NCI-H128 (cell line): ENCODE measurements around the gene MID1.

Experiments used
- DNase-seq: peaks from one replicate; lab custom pipeline; 2025; ENCODE audit not compliant: unreplicated experiment; lab: John Stamatoyannopoulos, UW

MID1 gene

DNA sequence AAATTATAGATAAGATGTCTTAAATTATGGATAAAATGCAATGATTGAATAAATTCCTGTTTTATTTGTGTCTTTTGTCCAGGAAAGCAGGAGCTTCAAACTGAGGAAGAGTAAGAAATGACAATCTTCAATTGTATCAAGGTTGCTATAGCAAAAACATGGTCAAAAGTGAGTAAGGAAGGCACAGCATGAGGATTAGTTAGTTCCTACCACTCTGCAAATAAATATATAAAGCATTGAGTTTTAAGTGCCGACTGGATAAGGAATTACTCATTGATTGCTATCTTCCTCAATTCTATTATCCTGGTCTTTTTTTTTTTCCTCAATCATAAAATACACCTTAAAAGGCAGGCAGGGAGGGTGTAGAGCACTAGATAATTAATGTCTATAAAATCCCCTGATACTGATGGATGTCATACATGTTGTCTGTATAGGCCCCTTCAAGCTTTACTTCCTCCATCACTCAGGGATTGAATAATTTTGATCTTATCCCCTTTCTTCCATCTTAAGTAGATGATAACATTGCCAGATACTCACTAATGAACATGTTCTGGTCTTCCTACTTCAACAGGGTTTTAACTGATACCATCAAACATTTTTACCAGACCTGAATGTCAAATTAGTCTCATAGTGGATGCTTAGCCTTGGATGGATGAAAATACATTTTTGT lies 86.6 kb downstream of the MID1 start:
- no peak for DNase-seq

DNA sequence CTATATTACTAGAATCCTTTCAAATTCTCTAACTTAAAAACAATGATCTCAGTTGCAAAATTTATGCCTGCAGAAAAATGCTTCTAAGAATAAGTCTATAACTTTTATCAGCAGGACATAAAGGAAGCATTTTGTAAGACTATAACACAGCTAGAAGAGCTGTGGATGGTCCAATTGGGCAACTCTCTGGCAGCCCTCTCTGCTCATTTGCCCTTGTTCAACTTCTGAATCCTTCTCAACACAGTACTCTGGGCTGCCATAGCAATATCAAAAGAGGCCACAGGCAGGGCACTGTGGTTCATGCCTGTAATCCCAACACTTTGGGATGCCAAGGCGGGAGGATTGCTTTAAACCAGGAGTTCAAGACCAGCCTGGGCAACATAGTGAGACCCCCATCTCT lies 88.5 kb downstream of the MID1 start:
- DNase-seq, result no peak

DNA sequence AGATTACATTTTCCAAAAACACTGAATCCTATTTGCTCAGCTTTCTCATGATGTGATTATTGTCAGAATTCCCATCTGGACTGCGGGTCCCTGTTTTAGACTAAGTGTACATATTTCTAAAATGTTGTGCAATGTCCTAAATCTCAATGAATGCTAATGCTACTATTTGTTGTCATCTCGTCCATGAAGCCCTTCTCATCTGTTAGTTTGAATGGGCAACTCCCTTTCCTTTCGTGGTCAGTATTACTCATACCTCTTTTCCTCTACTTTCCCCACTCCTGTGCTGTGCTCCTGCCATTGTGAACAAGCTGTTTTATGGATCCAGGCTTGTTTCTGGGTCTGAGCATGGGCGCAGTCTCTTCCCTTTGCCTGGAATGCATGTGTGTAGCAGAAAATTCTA lies 91.0 kb downstream of the MID1 start:
- DNase-seq, result no peak

DNA sequence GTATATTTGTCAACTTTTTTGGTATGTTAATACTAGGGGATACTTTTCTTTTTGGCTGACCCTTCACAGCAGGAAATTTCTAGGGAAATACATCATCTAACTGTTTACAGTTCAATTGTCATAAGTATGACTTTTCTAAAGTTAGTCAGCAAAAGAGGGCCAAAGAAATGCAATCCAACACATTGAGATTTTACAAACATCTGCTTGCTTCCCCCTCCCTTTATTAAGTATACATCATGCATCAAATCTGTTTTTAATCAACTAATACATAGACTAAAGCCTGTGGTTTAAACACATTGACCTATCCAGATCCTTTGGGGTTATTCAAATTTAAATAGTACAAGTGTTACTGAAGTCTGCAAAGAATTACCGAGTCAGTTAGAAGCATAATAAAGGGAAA lies 93.9 kb downstream of the MID1 start:
- DNase-seq, result no peak

DNA sequence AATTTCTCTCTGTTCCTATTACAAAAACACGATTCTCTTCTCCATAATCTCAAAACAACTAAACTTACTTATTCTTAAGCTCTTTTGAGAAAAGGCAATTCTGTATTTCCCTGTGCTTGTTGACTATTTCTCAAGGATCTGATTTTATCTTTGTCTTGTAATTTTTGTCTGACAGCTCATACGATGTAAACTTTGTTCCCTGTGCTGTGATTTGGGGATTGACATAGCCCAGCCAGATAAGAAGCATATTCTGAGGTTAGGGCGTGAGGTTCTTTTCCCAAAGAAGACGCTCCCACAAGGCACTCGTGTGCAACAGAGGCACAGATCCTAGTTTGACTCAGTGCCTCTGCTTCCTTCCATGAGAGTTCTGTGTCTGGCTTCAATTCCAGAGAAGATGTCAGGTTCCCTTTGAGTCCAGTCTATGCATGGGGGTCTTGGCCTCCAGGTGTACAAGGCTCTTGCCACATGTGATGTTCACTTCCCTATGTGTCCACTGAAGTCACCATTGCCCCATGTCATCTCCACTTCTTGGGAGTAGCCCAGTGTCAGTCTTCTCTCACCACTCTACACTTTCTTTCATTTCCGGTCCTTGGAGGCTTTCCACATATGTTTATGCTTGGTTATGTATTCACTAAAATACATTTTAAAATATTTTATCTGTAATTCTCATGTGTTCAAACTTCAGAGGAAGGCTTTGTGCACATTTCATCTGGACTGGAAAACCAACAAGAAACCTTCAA lies 94.8 kb downstream of the MID1 start:
- no peak for DNase-seq

DNA sequence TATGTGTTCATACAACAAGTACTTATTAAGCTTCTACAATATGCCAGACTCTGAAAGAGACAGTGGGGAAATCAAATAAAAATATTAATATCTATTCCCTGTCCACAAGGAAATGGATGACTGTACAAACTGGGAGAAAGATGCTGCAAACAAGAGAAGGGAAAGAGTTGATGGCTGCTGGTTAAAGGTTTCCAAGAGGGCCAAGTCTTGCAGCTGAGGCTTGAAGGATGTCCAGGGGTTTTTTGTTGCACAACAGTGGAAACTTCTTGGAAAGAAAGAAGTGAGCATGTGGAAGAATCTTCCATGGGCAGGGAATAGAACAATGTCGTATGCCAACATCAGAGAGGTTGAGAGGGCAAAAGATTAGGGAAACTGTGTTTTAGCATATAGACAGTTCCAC lies 95.8 kb downstream of the MID1 start:
- no peak for DNase-seq

GRCh38 chrX:10519761-10520160 lies 100.6 kb downstream of the MID1 start:
- no peak for DNase-seq

DNA sequence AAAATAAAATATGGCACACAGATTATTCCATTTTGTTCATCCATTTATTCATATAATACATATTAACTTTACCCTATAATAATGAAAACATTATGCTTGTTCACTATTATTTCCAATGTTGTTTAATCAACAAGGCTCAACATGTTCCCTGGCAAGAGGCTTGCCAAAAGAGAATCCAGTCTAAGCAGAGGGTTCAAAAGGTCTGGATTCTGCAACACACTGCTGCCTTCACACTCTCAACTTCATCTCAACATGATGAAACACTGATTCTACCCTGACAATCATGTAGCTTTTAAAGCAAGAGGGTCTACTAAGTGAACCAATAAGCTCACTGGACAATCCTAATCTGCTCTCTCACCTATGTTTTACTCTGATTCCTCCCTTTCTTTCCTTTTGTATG lies 101.1 kb downstream of the MID1 start:
- no peak for DNase-seq

- no peak for DNase-seq
Measured at GRCh38 chrX:10518073-10518472, 102.3 kb downstream of the MID1 start.

DNA sequence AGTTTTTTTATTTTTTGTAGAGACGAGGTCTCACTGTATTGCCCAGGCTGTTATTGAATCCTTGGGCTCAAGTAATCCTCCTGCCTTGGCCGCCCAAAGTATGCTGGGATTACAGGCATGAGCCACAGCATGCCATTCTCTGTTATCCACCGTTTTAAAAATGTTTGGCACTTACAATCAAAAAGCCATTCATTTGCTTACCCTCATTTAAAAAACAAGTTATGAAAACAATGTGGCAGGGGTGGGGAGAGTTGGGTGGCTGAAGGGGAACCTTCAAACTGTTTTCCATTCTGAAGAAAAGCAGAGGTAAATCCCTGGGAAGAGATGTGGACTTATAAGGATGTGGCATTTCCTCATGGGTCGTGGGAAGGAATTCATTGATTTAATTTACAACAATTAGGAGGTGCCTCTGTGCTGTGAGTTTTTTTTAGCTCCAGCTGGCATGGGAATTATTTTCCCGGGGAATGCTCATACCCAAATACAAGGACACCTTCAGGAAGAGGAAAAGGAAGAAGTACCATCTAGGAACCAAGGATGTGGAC lies 103.5 kb downstream of the MID1 start:
- DNase-seq, result no peak

DNA sequence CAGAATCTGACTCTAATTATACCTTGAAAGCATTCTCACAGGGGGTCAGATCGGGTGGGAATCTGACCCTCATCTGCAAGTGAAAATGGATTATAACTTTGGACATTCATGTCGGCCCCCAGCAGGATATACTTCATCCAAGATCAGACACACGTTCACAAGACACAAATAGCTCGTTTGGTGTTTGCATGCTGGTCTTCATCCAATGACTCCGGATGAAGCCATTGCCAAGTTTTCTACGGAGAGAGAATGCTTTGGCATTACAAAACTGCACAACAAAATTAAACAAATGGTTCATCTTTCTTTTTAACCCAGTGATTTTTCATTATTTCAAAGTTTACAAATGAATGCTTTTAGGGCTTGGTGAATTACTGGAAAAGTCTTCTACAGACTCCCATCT lies 105.5 kb downstream of the MID1 start:
- no peak for DNase-seq

DNA sequence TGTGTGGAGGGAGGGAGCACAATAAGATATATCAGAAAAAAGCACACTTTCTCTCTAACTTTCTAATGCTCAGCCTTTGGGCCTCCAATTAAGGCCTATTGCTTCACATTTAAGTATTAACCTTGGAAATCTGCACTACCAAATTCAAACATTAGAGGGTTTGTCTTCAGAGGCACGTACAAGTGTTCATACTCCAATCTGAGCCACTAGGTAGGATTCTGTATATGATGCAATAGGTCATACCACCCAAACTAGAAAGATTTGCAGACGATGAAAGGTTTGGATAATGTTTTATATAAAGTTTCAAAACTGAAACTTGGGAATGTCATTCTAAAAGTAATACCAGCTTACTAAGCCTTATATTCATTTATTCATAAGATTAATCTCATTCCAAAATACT lies 106.4 kb downstream of the MID1 start:
- no peak for DNase-seq

DNA sequence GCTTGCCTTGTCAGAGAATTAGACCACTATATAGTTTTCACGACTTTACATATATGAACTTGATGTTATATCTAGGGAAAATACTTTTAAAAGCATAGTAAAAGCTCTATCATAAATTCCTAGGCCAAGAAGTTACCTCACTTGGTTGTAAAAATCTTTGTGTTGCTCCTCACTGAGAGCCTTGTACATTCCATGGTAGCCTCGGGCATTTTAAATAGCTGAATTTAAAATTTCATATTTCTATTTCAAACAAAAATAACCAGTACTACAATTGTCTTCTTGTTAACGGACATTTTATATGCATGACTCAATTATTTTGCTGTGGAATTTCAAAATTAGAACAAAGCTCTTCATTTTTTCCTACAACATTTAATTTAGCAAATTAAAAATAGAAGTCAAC lies 107.6 kb downstream of the MID1 start:
- DNase-seq, result no peak

DNA sequence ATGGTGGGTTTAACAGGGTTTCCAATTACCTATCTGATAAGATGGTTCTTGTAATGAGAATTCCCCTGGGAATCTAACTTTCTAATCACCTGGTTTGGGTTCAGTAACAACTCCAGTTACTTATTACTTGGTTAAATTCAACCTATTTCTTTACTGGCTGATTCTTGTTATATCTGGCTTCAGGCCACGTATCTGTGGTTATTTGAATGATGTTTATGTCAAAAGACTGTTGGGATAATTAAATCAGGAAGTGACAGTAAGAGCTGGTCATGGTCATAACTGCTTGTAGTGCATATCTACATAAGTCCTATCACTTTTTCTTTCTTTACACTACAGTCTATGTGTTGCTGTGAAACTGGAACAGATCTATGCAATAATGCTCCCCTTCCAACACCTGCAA lies 108.1 kb downstream of the MID1 start:
- DNase-seq, result no peak

GRCh38 chrX:10509397-10509796 lies 111.0 kb downstream of the MID1 start:
- DNase-seq, result no peak

DNA sequence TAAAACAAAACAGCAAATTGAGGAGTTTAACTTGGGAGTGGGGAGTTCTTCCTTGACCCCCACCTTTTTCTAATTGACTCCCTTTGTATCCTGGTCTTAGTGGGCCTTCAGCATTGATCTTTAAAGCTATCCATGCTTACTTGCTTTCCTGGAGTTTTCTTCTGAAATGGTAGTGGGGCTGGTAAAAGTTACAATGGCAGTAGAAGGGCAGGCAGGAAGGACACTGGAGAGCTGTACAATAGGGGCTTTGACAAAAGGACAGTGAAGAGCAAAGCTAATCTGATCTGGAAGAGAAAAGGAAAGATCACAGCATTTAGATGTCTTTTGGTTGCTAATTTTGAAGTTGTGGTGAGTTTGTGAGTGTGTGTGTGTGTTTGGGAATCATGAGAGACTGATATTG lies 111.5 kb downstream of the MID1 start:
- no peak for DNase-seq

- no peak for DNase-seq
Measured at GRCh38 chrX:10507876-10508275, 112.5 kb downstream of the MID1 start.

GRCh38 chrX:10507181-10507580 lies 113.2 kb downstream of the MID1 start:
- DNase-seq, result no peak

GRCh38 chrX:10506781-10507180 lies 113.6 kb downstream of the MID1 start:
- DNase-seq, result no peak

GRCh38 chrX:10505726-10506125 lies 114.7 kb downstream of the MID1 start:
- DNase-seq, result no peak

GRCh38 chrX:10502961-10503360 lies 117.4 kb downstream of the MID1 start:
- DNase-seq, result no peak

- no peak for DNase-seq
Measured at GRCh38 chrX:10501611-10502010, 118.8 kb downstream of the MID1 start.
